Body of pancreas (tissue), 4 donors: ENCODE data around the gene ABHD12. TPM values are rescaled to one million over a fixed set of nuclear protein-coding genes. Genes with fewer than 3 reads are reported as not detected.
A peak's percentile ranks its signal among the peaks of the same experiment; 100 is the strongest.

Source experiments
- ATAC-seq: fragments of 150-250 bp; one replicate; pipeline ENCODE4 v1.9.1; 2016
- DNase-seq, 4 donors: peaks; one replicate each; pipeline ENCODE4 v3.0.0-alpha.2; 2019
- H3K27ac ChIP-seq, 4 donors: fragments of 200-600 bp; sonication (generic); 1 replicate in 3 of 4; 2 replicates in 1 of 4; pipeline versions ENCODE4 v1.5.1 to v1.6.1; 2016 to 2019; ENCODE audit warnings: mild to moderate bottlenecking in 1 of 4, mixed read lengths in 1 of 4, moderate library complexity in 1 of 4
- H3K27me3 ChIP-seq, 2 donors: fragments of 200-600 bp; sonication (generic); one replicate each; pipeline ENCODE4 v1.6.0; 2016; ENCODE audit warnings: mild to moderate bottlenecking in 1 of 2
- H3K36me3 ChIP-seq, 2 donors: fragments of 200-600 bp; sonication (generic); replicated peaks in 1 of 2; 2 replicates each; pipeline ENCODE4 v1.5.1; 2016; ENCODE audit warnings: low read depth in 2 of 2; ENCODE audit not compliant: insufficient read depth in 1 of 2
- H3K4me1 ChIP-seq: fragments of 200-600 bp; sonication (generic); one replicate; pipeline ENCODE4 v1.6.0; 2016
- H3K4me3 ChIP-seq, 2 donors: fragments of 200-600 bp; sonication (generic); 1 replicate in 1 of 2; 2 replicates in 1 of 2; pipeline ENCODE4 v1.5.1; 2016 to 2019
- H3K9me3 ChIP-seq, 3 donors: fragments of 200-600 bp; sonication (generic); 1 replicate in 2 of 3; 2 replicates in 1 of 3; pipeline ENCODE4 v1.5.1; 2016
- CTCF ChIP-seq, 7 experiments: fragments of 450-650 bp in 4 of 7; fragments of 200-600 bp in 3 of 7; sonication (generic) in 3 of 7; IDR thresholded peaks; one replicate each; pipeline ENCODE4 v1.5.1; 2016 to 2019; ENCODE audit warnings: antibody characterized with exemption in 7 of 7
- POLR2A ChIP-seq, 3 donors: fragments of 450-650 bp; IDR thresholded peaks; one replicate each; pipeline ENCODE4 v1.6.1; 2016; ENCODE audit warnings: antibody characterized with exemption in 3 of 3, mild to moderate bottlenecking in 2 of 3
- WGBS, 2 donors: methylation state at CpG; one replicate each; pipeline ENCODE4 v1.1.5; 2017; 5-methylcytosine and 5-hydroxymethylcytosine counted together
- intact Hi-C: fragments of 100-400 bp; cut with DNase I; formaldehyde crosslinking; loops from one replicate; pipeline ENCODE4 v1.15.1; 2023
- total RNA-seq, 2 donors: library from RNA; depleted of rRNA; stranded (reverse); fragments of >200 nt; gene quantifications; one replicate each; pipeline ENCODE4 v1.1.0, GENCODE V29; 2016

ABHD12 gene
- total RNA-seq, 2 donors from 2014 or later, result 74.7 to 106 TPM

- 96 to 99% methylated on average over 11 to 15 of the region's 16 CpGs for WGBS, 2 donors
Measured at GRCh38 chr20:25287631-25288290, 102.9 kb downstream of the ABHD12 start.

GRCh38 chr20:25286917-25287316, 103.7 kb downstream of the ABHD12 start:
- WGBS, 2 donors, result 91 to 94% methylated on average over 10 to 12 of the region's 12 CpGs
- peak; percentile 0 to 7 (median 4) for DNase-seq
- Histone ChIP-seq H3K9me3 (no peaks in the 10 kb centered on the region), H3K4me3 (no peak overlapping the region), H3K36me3 (peaks cover 0 to 15% of the 10 kb centered on the region in 2 donors), H3K4me1 (no peaks in the 10 kb centered on the region), H3K27me3 (no peaks in the 10 kb centered on the region), H3K27ac (no peak overlapping the region)
- intact Hi-C loops, result no loop called here
- ATAC-seq, result no peak
- TF ChIP-seq POLR2A (IDR thresholded peaks at IDR 0.05) (no peak), CTCF (IDR thresholded peaks at IDR 0.05) (no peak)

More at GRCh38 chr20:25287631-25288290, 102.9 kb downstream of the ABHD12 start:
- no peaks in the 10 kb centered on the region for H3K9me3 ChIP-seq
- H3K4me1 ChIP-seq, result no peaks in the 10 kb centered on the region
- TF ChIP-seq CTCF (IDR thresholded peaks at IDR 0.05), result no peak
- no peak for TF ChIP-seq POLR2A (IDR thresholded peaks at IDR 0.05)
- no peak overlapping the region for H3K27ac ChIP-seq
- ATAC-seq, result no peak
- H3K4me3 ChIP-seq, result no peak overlapping the region
- peaks cover 0 to 10% of the 10 kb centered on the region in 2 donors for H3K36me3 ChIP-seq
- no peaks in the 10 kb centered on the region for H3K27me3 ChIP-seq
- intact Hi-C loops, result no loop called here
- DNase-seq, result peak in 3 of 4 donors; percentile 0 to 9 (median 6)

GRCh38 chr20:25285856-25286798, 104.5 kb downstream of the ABHD12 start:
- intact Hi-C loops, result no loop called here
- H3K4me1 ChIP-seq, result no peaks in the 10 kb centered on the region
- peak; percentile 12 for ATAC-seq
- 85 to 89% methylated on average over 17 to 23 of the region's 24 CpGs for WGBS, 2 donors
- no peak overlapping the region for H3K4me3 ChIP-seq
- H3K9me3 ChIP-seq, result no peaks in the 10 kb centered on the region
- no peaks in the 10 kb centered on the region for H3K27me3 ChIP-seq
- H3K36me3 ChIP-seq, result peaks cover 3 to 15% of the 10 kb centered on the region in 2 donors
- DNase-seq, result peak; percentile 1 to 10 (median 6)
- no peak overlapping the region for H3K27ac ChIP-seq
- TF ChIP-seq POLR2A (IDR thresholded peaks at IDR 0.05), result no peak
- TF ChIP-seq CTCF (IDR thresholded peaks at IDR 0.05), result no peak

GRCh38 chr20:25285091-25285647, 105.5 kb downstream of the ABHD12 start:
- no peak for TF ChIP-seq POLR2A (IDR thresholded peaks at IDR 0.05)
- Histone ChIP-seq H3K27ac (no peak overlapping the region), H3K4me1 (peaks cover 4% of the 10 kb centered on the region), H3K4me3 (no peak overlapping the region), H3K36me3 (peaks cover 6 to 12% of the 10 kb centered on the region in 2 donors), H3K9me3 (no peaks in the 10 kb centered on the region), H3K27me3 (no peaks in the 10 kb centered on the region)
- DNase-seq (peak in 3 of 4 donors; percentile 1 to 10 (median 4)), ATAC-seq (no peak)
- WGBS, 2 donors, result 83 to 90% methylated on average over 20 to 26 of the region's 26 CpGs
- intact Hi-C loops, result no loop called here

- 90 to 93% methylated on average over 13 to 17 of the region's 17 CpGs for WGBS, 2 donors
- no peaks in the 10 kb centered on the region for H3K9me3 ChIP-seq
- no peak overlapping the region for H3K4me3 ChIP-seq
- H3K4me1 ChIP-seq, result peaks cover 8% of the 10 kb centered on the region
- no peaks in the 10 kb centered on the region for H3K27me3 ChIP-seq
- DNase-seq (peak in 3 of 4 donors; percentile 2 to 8 (median 2)), ATAC-seq (no peak)
- no peak overlapping the region for H3K27ac ChIP-seq
- TF ChIP-seq CTCF (IDR thresholded peaks at IDR 0.05) (no peak), POLR2A (IDR thresholded peaks at IDR 0.05) (no peak)
- H3K36me3 ChIP-seq, result peaks cover 6 to 12% of the 10 kb centered on the region in 2 donors
- intact Hi-C loops, result no loop called here
Measured at GRCh38 chr20:25284131-25284601, 106.5 kb downstream of the ABHD12 start.
